HG03159 (cell line): ENCODE results near the gene NUSAP1.
"Not testable (repeated sequence)": the region's sequence is repeated elsewhere in the genome, so short reads cannot be mapped to it uniquely, and the experiment has no call there.

ENCODE experiments used
- ATAC-seq: cut with Tn5 transposase; IDR thresholded peaks from one replicate; pipeline ENCODE4 v1.9.1; 2021; ENCODE audit warnings: mild to moderate bottlenecking, moderate library complexity; ENCODE audit not compliant: unreplicated experiment

NUSAP1 gene

DNA sequence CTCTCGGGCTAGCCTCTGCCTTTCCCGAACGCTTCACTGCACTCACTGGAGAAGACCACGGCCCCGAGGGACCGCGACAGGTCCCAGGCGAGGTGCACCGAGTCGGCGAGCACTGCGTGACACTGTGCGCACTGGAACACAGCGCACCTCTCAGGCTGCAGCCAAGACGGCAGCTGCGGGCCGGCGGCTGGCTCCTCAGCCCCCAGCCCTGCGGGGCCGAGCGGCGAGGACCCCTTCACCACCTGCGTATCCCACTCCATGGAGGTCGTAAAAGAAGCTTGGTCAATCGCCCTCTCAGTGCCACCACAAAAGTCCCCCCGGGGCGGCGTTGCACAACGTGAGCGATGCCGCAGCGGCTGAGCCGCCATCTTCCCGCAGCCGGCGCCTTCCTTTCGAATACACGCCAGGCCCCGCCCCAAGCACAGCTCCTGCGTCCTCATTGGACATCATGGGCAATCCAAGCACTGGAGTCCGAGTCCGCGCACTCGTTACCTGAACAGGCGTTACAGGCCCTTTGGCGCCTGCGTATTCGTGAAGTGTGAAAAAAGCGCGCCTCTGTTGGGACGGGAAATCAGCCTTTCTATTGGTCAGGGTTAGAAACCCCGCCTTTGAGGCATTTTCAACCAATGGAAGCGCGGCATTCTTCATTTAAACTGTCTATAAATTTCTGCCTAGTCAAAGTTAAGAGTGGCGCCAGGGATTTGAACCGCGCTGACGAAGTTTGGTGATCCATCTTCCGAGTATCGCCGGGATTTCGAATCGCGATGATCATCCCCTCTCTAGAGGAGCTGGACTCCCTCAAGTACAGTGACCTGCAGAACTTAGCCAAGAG is at the start of gene NUSAP1, which contains the start of gene OIP5:
Gene NUSAP1, plus strand, starts transcription at position 688 of the 832 bp plus-strand sequence. Its CDS starts 77 bp downstream, at position 765.
Gene OIP5, minus strand, starts transcription at position 398 of the 832 bp plus-strand sequence. Its CDS starts 30 bp downstream, at position 368.
- ATAC-seq = peak; percentile 81

GRCh38 chr15:41282980-41283652 is 49.6 kb upstream of the NUSAP1 start:
- not testable (repeated sequence) for ATAC-seq

DNA sequence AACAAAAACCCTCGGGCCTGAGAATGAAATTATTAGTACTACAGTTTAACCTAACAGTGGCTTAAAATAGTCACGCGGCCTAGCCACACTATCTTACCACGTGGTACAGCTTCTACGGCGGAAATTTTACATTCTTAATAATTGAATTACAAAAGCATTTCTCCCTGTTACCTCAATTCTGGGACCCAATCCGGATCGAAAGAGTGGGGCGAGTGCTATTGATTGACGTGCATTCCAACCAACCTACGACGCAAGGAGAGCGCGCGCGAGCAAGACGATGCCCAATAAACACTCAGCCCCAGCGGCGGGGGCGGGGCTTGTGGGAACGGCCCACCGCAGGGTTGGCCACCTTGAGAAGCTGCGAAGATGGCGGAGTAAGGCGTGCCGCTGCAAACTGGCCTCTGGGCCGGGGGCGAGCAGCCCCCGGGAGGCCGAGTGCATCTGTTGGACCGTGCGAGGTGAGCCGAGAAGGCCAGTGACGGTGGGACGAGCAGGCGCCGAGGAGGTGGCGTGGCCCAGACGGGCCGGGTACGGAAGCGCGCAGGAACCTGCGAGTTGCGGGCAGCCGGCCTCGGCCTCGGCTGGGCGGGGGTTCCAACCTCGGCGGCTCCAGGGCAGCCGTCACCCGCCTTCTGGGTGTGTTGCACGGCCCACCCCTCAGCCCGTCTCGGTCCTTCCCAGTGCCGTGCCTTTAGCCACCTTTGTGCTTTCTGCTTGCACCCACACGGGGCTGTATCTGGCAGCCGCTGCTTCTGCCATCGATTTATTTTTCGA is 48.8 kb upstream of the NUSAP1 start:
- peak; percentile 97 for ATAC-seq

GRCh38 chr15:41284427-41285177 is 48.1 kb upstream of the NUSAP1 start:
- no peak for ATAC-seq

GRCh38 chr15:41285285-41285684 is 47.4 kb upstream of the NUSAP1 start:
- ATAC-seq = no peak

DNA sequence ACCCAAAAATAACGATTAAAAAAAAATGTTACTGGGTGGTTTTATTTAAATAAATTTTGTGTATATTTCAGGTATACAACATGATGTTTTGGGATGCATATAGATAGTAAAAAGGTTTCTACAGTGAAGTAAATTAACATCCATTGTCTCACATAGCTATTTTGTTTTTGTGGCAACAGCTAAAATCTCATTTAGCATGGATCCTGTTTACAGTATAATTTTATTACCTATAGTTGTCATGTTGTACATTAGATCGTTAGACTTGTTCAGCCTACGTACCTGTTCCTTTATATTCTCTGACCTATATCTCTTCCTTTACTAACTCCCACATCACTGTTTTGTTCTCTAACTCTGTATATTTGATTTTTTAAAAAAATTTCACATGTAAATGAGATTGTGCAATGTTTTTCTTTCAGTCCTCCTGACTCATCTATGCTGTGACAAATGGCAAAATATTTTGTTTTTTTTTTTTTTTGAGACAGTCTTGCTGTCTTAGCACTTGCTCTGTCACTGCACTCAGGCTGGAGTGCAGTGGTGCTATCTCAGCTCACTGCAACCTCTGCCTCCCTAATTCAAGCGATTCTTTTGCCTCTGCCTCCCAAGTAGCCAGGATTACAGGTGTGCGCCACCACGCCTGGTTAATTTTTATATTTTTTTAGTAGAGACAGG is 45.9 kb upstream of the NUSAP1 start:
- no peak for ATAC-seq

GRCh38 chr15:41288464-41288863 is 44.2 kb upstream of the NUSAP1 start:
- no peak for ATAC-seq

DNA sequence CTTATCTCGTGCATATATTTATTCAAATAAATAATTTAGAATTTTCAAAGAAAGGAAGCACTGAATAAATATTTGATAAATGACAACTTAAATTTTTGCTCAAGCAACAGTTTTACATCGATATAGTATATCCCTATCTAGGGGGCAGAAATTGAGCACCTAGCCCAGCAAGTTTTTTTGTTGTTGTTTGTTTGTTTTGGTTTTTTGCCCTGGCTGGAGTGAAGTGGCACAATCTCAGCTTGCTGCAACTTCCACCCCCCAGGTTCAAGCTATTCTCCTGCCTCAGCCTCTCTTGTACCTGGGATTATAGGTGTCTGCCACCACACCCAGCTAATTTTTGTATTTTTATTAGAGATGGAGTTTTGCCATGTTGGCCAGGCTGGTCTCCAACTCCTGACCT is 42.7 kb upstream of the NUSAP1 start:
- no peak for ATAC-seq

GRCh38 chr15:41291065-41291631 is 41.5 kb upstream of the NUSAP1 start:
- ATAC-seq = peak; percentile 60

DNA sequence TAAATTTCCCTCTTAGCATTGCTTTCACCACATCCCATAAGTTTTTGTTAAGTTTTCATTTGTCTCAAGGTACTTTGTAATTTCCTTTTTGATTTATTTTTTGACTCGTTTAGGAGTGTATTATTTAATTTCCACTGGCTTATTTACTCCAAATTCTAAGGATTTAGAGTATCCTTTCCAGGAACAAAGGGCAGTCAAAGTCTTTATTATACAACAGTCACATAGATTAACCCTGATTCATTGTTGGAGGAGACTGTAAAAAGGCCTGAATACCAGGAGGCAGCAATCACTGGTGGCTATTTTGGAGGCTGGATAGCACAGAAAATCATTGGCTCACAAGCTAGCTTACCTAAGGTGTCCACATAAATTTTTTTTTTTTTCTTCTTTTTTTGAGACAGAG is 40.2 kb upstream of the NUSAP1 start:
- ATAC-seq = no peak

GRCh38 chr15:41301139-41301538 is 31.5 kb upstream of the NUSAP1 start:
- not testable (repeated sequence) for ATAC-seq

DNA sequence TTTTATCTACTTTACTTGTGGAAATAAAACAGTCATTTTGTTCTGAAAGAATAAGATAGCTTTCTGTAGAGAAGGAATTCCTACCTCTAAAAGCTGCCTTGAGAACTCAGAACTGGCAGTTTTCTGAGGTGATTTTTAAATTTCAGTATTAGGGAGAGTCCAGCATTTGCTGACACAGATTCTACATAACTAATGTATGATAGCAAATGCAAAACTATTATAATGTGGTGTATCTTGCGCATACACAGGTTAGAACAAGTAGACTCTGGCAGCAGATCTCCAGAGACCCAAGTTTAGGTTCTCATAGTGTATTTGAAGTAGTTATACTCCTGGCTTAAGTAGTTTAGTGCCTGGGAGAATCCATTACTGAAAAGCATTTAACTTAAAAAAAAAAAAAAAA is 31.1 kb upstream of the NUSAP1 start:
- ATAC-seq = no peak

- ATAC-seq = no peak
Observed at GRCh38 chr15:41304149-41304770, 28.4 kb upstream of the NUSAP1 start.

DNA sequence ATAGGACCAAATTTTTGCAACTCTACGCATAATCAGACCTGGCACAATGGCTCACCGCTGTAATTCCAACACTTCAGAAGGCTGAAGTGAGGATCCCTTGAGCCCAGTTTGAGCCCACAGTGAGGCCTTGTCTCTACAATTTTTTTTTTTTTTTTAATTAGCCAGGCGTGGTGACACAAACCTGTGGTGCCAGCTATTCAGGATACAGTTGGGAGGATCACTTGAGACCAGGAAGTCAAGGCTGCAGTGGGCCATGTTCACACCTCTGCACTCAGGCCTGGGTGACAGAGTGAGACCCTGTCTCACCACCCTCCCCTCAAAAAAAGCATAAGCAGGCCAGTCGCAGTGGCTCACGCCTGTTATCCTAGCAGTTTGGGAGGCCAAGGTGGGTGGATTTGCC is 25.0 kb upstream of the NUSAP1 start:
- ATAC-seq = no peak

- ATAC-seq = no peak
Observed at GRCh38 chr15:41309226-41309905, 23.3 kb upstream of the NUSAP1 start.

DNA sequence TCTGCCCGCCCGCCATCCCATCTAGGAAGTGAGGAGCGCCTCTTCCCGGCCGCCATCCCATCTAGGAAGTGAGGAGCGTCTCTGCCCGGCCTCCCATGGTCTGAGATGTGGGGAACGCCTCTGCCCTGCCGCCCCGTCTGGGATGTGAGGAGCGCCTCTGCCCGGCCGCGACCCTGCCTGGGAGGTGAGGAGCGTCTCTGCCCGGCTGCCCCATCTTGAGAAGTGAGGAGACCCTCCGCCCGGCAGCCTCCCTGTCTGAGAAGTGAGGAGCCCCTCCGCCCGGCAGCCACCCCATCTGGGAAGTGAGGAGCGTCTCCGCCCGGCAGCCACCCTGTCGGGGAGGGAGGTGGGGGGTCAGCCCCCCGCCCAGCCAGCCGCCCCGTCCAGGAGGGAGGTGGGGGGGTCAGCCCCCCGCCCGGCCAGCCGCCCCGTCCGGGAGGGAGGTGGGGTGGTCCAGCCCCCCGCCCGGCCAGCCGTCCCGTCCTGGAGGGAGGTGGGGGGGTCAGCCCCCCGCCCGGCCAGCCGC is 11.8 kb upstream of the NUSAP1 start:
- ATAC-seq = not testable (repeated sequence)

GRCh38 chr15:41323611-41324010 is 9.1 kb upstream of the NUSAP1 start:
- ATAC-seq = no peak

DNA sequence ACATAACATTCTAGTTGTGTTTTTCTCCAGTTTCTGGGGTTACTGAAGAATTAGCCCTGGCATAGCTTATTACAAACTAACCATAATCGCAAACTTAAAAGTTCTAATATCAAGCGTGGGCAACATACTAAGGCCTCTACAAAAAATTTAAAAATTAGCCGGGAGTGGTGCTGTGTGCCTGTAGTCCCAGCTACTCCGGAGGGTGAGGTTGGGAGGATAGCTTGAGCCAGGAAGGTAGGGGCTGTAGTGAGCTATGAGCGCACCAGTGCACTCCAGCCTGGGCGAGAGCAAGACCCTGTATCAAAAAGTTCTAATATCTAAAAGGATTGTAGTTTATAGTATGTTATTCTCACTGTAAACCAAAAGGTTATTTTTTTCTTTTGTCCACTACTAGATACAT is 1.4 kb upstream of the NUSAP1 start:
- ATAC-seq = no peak

DNA sequence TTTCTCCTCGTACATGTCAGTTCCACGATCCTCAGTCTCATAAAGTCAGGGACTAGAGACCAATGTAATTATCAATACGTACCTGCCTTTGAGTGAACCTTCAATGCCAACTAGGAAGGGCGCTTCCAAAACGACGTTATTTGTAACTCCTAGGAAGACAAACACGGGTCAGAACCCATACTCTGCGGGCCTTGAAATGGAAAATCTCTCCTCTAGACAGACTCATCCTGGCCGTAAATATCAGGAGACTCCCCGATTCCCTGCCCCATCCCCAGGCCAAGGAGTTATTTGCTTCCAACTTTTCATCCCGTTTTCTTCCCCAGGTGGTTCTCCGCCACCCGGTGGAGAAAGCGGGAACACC is 868 bp upstream of the NUSAP1 start:
- ATAC-seq = no peak
